ENCODE results near the gene FNDC3A.

DNA sequence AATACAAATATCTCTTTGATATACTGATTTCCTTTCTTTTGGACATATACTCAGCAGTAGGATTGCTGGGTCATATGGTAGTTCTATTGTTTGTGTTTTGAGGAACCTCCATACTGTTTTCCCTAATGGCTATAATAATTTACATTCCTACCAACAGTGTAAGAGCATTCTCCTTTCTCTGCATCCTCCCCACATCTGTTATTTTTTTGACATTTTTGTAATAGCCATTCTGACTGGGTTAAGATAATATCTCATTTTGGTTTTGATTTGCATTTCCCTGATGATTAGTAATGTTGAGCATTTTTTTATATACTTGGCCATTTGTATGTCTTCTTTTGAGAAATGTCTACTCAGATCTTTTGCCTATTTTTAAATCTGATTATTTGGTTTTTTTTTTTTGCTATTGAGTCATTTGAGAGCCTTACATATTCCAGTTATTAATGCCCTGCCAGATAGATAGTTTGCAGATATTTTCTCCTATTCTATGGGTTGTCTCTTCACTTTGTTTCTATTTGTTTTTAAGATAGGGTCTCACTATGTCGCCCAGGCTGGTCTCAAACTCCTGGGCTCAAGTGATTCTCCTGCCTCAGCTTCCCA, 95.7 kb downstream of the FNDC3A start:
- TF ChIP-seq CTCF (IDR thresholded peaks at IDR 0.05; ENCODE audit: low read depth, low read length, missing input control), result no peak
- TF ChIP-seq SP1 (IDR thresholded peaks at IDR 0.05), result no peak
- TF ChIP-seq, protein P1, sequence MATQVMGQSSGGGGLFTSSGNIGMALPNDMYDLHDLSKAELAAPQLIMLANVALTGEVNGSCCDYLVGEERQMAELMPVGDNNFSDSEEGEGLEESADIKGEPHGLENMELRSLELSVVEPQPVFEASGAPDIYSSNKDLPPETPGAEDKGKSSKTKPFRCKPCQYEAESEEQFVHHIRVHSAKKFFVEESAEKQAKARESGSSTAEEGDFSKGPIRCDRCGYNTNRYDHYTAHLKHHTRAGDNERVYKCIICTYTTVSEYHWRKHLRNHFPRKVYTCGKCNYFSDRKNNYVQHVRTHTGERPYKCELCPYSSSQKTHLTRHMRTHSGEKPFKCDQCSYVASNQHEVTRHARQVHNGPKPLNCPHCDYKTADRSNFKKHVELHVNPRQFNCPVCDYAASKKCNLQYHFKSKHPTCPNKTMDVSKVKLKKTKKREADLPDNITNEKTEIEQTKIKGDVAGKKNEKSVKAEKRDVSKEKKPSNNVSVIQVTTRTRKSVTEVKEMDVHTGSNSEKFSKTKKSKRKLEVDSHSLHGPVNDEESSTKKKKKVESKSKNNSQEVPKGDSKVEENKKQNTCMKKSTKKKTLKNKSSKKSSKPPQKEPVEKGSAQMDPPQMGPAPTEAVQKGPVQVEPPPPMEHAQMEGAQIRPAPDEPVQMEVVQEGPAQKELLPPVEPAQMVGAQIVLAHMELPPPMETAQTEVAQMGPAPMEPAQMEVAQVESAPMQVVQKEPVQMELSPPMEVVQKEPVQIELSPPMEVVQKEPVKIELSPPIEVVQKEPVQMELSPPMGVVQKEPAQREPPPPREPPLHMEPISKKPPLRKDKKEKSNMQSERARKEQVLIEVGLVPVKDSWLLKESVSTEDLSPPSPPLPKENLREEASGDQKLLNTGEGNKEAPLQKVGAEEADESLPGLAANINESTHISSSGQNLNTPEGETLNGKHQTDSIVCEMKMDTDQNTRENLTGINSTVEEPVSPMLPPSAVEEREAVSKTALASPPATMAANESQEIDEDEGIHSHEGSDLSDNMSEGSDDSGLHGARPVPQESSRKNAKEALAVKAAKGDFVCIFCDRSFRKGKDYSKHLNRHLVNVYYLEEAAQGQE (IDR thresholded peaks at IDR 0.05), result no peak
- TF ChIP-seq, protein P2, sequence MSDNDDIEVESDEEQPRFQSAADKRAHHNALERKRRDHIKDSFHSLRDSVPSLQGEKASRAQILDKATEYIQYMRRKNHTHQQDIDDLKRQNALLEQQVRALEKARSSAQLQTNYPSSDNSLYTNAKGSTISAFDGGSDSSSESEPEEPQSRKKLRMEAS (IDR thresholded peaks at IDR 0.05), result no peak
- no peak for TF ChIP-seq NR2F2 (IDR thresholded peaks at IDR 0.05)
- TF ChIP-seq RAD21 (IDR thresholded peaks at IDR 0.05), result no peak
- TF ChIP-seq ZBTB33 (IDR thresholded peaks at IDR 0.05), result no peak
- no peak for TF ChIP-seq EGR1 (IDR thresholded peaks at IDR 0.05; ENCODE audit: low read depth in 2 of 2)
- no peak for TF ChIP-seq YY1 (IDR thresholded peaks at IDR 0.05)
- no peak for TF ChIP-seq TAF1 (conservative IDR thresholded peaks at IDR 0.05)
